PFSK-1 (cell line): ENCODE results near the gene TRMT6.

Experiments
- POLR2AphosphoS5 ChIP-seq: IDR thresholded peaks from 2 replicates; pipeline ENCODE4 v1.6.1; 2012; ENCODE audit warnings: low read depth, mild to moderate bottlenecking, control low read depth, low read length, moderate library complexity
- REST ChIP-seq, 2 experiments: IDR thresholded peaks; 2 replicates each; pipeline versions ENCODE4 v1.6.1 to v1.8.0; 2011 to 2012; ENCODE audit warnings: low read depth in 2 of 2, low read length in 2 of 2, control low read depth in 1 of 2, inconsistent platforms in 1 of 2, mild to moderate bottlenecking in 1 of 2, moderate library complexity in 1 of 2; ENCODE audit not compliant: insufficient read depth in 1 of 2
- SIN3A ChIP-seq: IDR thresholded peaks from 2 replicates; pipeline ENCODE4 v1.6.1; 2012; ENCODE audit warnings: mild to moderate bottlenecking, low read length, moderate library complexity, borderline replicate concordance; ENCODE audit not compliant: insufficient read depth
- TAF1 ChIP-seq: IDR thresholded peaks from 2 replicates; pipeline ENCODE4 v1.6.1; 2012; ENCODE audit warnings: low read length, control low read depth, borderline replicate concordance; ENCODE audit not compliant: insufficient read depth

- TF ChIP-seq POLR2AphosphoS5, result no peak
- no peak for TF ChIP-seq SIN3A
- TF ChIP-seq TAF1, result no peak
- no peak for TF ChIP-seq REST (IDR thresholded peaks at IDR 0.05; ENCODE audit: insufficient read depth in 1 of 2, low read depth in 2 of 2, low read length in 2 of 2)
Measured at GRCh38 chr20:5938456-5939029, 11.8 kb downstream of the TRMT6 start.
